GM12878 (cell line): Measurements from ENCODE around the gene ZNF576. TPM values are rescaled to one million over a fixed set of nuclear protein-coding genes. Genes with fewer than 3 reads are reported as not detected.
"Not testable (repeated sequence)": the region's sequence is repeated elsewhere in the genome, so short reads cannot be mapped to it uniquely, and the experiment has no call there.

Experiments
- ATAC-seq: fragments of 200-7000 bp; cut with Tn5 transposase; 3 replicates; pipeline ENCODE4 v1.9.1; 2020; ENCODE audit warnings: mild to moderate bottlenecking, moderate library complexity
- BruUV-seq: library from RNA; stranded (reverse); fragments of 400-500 nt; replicated peaks from 2 replicates; lab custom pipeline; 2021; lab: Mats Ljungman, UMichigan
- CTCF ChIA-PET: fragments of 300-600 bp; sonication (Branson Sonifier 250); formaldehyde crosslinking; extraction: SDS; loops from one replicate; lab custom pipeline; 2021; ENCODE audit warnings: inconsistent platforms; lab: Yijun Ruan, JAX
- POLR2A ChIA-PET: fragments of 350-600 bp; formaldehyde crosslinking; extraction: SDS; loops from one replicate; lab custom pipeline; 2021; ENCODE audit warnings: inconsistent platforms; lab: Charles Lee
- RAD21 ChIA-PET: fragments of 300-600 bp; sonication (Branson Sonifier 250); formaldehyde crosslinking; loops from one replicate; lab custom pipeline; 2023; ENCODE audit warnings: antibody characterized with exemption; ENCODE audit not compliant: unreplicated experiment; lab: Charles Lee
- SMC1A ChIA-PET: fragments of 300-600 bp; sonication (Branson Sonifier 250); formaldehyde crosslinking; loops from one replicate; lab custom pipeline; 2023; ENCODE audit not compliant: unreplicated experiment, uncharacterized antibody; lab: Charles Lee
- DNase-seq: peaks from one replicate; pipeline ENCODE4 v3.0.0-alpha.2; 2011; ENCODE audit warnings: low read depth, low spot score
- FAIRE-seq: peaks from 3 replicates; lab custom pipeline; 2011; peaks lifted over from hg19 to GRCh38; lab: Jason Lieb, UNC
- H2AFZ ChIP-seq: 2 replicates; pipeline ENCODE4 v1.6.0; 2011; ENCODE audit warnings: low read depth, low read length, control low read depth; ENCODE audit not compliant: control insufficient read depth
- H3K27ac ChIP-seq: 2 replicates; pipeline ENCODE4 v1.5.1; 2011; ENCODE audit warnings: control low read depth; ENCODE audit not compliant: control insufficient read depth, insufficient read depth
- H3K27me3 ChIP-seq, 2 experiments: replicated peaks in 1 of 2; 2 replicates each; pipeline versions ENCODE4 v1.6.0 to v1.6.1; 2011; ENCODE audit warnings: low read length in 1 of 2; ENCODE audit not compliant: control insufficient read depth in 2 of 2, insufficient read depth in 2 of 2
- H3K36me3 ChIP-seq, 2 experiments: 2 replicates each; pipeline ENCODE4 v1.5.1; 2011; ENCODE audit warnings: low read length in 1 of 2; ENCODE audit not compliant: control insufficient read depth in 2 of 2, insufficient read depth in 2 of 2
- H3K4me1 ChIP-seq: 2 replicates; pipeline ENCODE4 v1.6.1; 2011; ENCODE audit warnings: mild to moderate bottlenecking, low read length, moderate library complexity, mixed read lengths; ENCODE audit not compliant: control insufficient read depth, insufficient read depth
- H3K4me2 ChIP-seq: 2 replicates; pipeline ENCODE4 v1.6.0; 2011; ENCODE audit warnings: control low read depth; ENCODE audit not compliant: control insufficient read depth, insufficient read depth
- H3K4me3 ChIP-seq: fragments of 200-600 bp; sonication (generic); 2 replicates; pipeline ENCODE4 v1.5.1; 2016
- H3K79me2 ChIP-seq: 2 replicates; pipeline ENCODE4 v1.6.0; 2011; ENCODE audit warnings: low read length; ENCODE audit not compliant: control insufficient read depth, insufficient read depth
- H3K9ac ChIP-seq: 2 replicates; pipeline ENCODE4 v1.8.0; 2011; ENCODE audit warnings: low read length, control low read depth, mixed read lengths; ENCODE audit not compliant: control insufficient read depth, insufficient read depth
- H3K9me3 ChIP-seq: replicated peaks from 3 replicates; pipeline ENCODE4 v1.5.1; 2011; ENCODE audit warnings: mild to moderate bottlenecking, low read length; ENCODE audit not compliant: control insufficient read depth, insufficient read depth
- H4K20me1 ChIP-seq: 2 replicates; pipeline ENCODE4 v1.6.0; 2011; ENCODE audit not compliant: control insufficient read depth, insufficient read depth
- NR2C1 ChIP-seq: fragments of 450-650 bp; IDR thresholded peaks from 2 replicates; pipeline ENCODE4 v1.6.1; 2017; ENCODE audit warnings: antibody characterized with exemption, mild to moderate bottlenecking, moderate library complexity
- ZNF687 ChIP-seq: fragments of 450-650 bp; IDR thresholded peaks from 2 replicates; pipeline ENCODE4 v1.6.1; 2017; ENCODE audit warnings: mild to moderate bottlenecking, moderate library complexity
- WGBS: methylation state at CpG from one replicate; pipeline ENCODE4 v1.1.6; 2016; ENCODE audit warnings: low lambda C conversion rate; ENCODE audit not compliant: insufficient replicate concordance, insufficient coverage; ENCODE audit errors: missing lambda C conversion rate; 5-methylcytosine and 5-hydroxymethylcytosine counted together
- in situ Hi-C: fragments of 300-500 bp; cut with MboI; formaldehyde crosslinking; loops from 9 replicates; pipeline ENCODE4 v1.14.3; 2018; ENCODE audit warnings: mixed read lengths
- intact Hi-C: fragments of 100-400 bp; cut with micrococcal nuclease; formaldehyde crosslinking; loops from one replicate; pipeline ENCODE4 v1.14.2; 2022; ENCODE audit not compliant: unreplicated experiment
- polyA plus RNA-seq, 11 experiments: library from polyadenylated mRNA; depleted of rRNA in 4 of 11; unstranded in 6 of 11; stranded (reverse) in 5 of 11; fragments of >200 nt; fragmentation: Nextera tagmentation in 4 of 11; fragmentation: Illumina TruSeq in 1 of 11; extraction: Ambion mirVana in 4 of 11; extraction: Trizol in 1 of 11; gene quantifications; 1 replicate in 1 of 11; 2 replicates in 10 of 11; pipeline versions ENCODE4 v1.2.1 to v1.2.3, GENCODE V29; 2011 to 2016; ENCODE audit warnings: inconsistent platforms in 2 of 11, missing spikeins in 2 of 11, low read depth in 1 of 11
- total RNA-seq, 4 experiments: library from RNA; depleted of rRNA in 3 of 4; stranded (reverse); fragments of >200 nt in 3 of 4; fragmentation: Illumina TruSeq in 1 of 4; extraction: Trizol in 1 of 4; gene quantifications; 2 replicates each; pipeline versions ENCODE4 v1.2.1 to v1.2.3, GENCODE V29; 2013 to 2021

The ZNF576 gene
- total and polyA plus RNA-seq, 10 of the 15 experiments (the other 5 are each of a cell fraction or from before 2014, with no cell fraction given), result 7.4 to 29.8 (median 14.3) TPM

GRCh38 chr19:43649514-43649913, 53.1 kb downstream of the ZNF576 start:
- no peak for FAIRE-seq
- TF ChIP-seq NR2C1 (no peak), ZNF687 (no peak)
- Histone ChIP-seq H3K4me2 (no peak overlapping the region), H3K36me3 (no peaks in the 10 kb centered on the region), H2AFZ (no peak overlapping the region), H3K9me3 (no peaks in the 10 kb centered on the region; the same call in 1 of the 3 replicates), H3K9ac (no peak overlapping the region), H4K20me1 (no peaks in the 10 kb centered on the region), H3K4me3 (no peak overlapping the region), H3K27ac (no peak overlapping the region), H3K79me2 (no peaks in the 10 kb centered on the region), H3K27me3 (no peaks in the 10 kb centered on the region), H3K4me1 (no peaks in the 10 kb centered on the region)
- 12% methylated on average over 2 of the region's 2 CpGs for WGBS
- intact Hi-C loops (no loop called here), in situ Hi-C loops (no loop called here)
- no peak for DNase-seq
- BruUV-seq, result no TSS peak
- ChIA-PET RAD21 (interaction anchor here (0.9 to 1.4 kb wide), 2 partner anchors 19 to 94 kb away, joined by 3 to 5 read pairs; no protein-coding TSS in a partner anchor), SMC1A (interaction anchor here (1.3 to 1.5 kb wide), 2 partner anchors 10 to 19 kb away, joined by 3 read pairs; no protein-coding TSS in a partner anchor), POLR2A (interaction anchor here (0.6 kb wide), 1 partner anchor 13 kb away, joined by 3 read pairs; no protein-coding TSS in a partner anchor), CTCF (interaction anchor here (1.0 kb wide), 2 partner anchors 94 to 129 kb away, joined by 3 to 6 read pairs; no protein-coding TSS in a partner anchor)
- ATAC-seq, result no peak

- H3K79me2 ChIP-seq, H3K36me3 ChIP-seq, CTCF ChIA-PET, POLR2A ChIA-PET, H2AFZ ChIP-seq, H3K9me3 ChIP-seq, H3K27ac ChIP-seq, H3K4me2 ChIP-seq, H3K9ac ChIP-seq, H3K4me1 ChIP-seq, ATAC-seq, BruUV-seq, FAIRE-seq, in situ Hi-C loops, DNase-seq, H4K20me1 ChIP-seq, H3K27me3 ChIP-seq, H3K4me3 ChIP-seq: not testable (repeated sequence)
- SMC1A ChIA-PET, result interaction anchor here (1.3 kb wide), 1 partner anchor 9 kb away, joined by 3 read pairs; no protein-coding TSS in a partner anchor
- RAD21 ChIA-PET, result interaction anchor here (0.9 kb wide), 1 partner anchor 18 kb away, joined by 3 read pairs; no protein-coding TSS in a partner anchor
- intact Hi-C loops, result loop anchor here (5.0 kb wide), 1 partner anchor 203 kb away; no protein-coding TSS in a partner anchor
- 69% methylated on average over 7 of the region's 7 CpGs for WGBS
These were observed 53.9 kb downstream of the ZNF576 start for GRCh38 chr19:43650276-43650675.

Other genes starting within 250 kb of the ZNF576 start
Only the 7 nearest of the 18 such genes appear.
- gene ZNF575, start 63.4 kb upstream of the ZNF576 start, total RNA-seq (2014; rRNA removed), result 0.44 and 0.96 TPM in 2 replicates
- gene ZNF575, start 63.4 kb upstream of the ZNF576 start, total RNA-seq (2014; rRNA removed; fragmentation: Illumina TruSeq; extraction: Trizol), result 0.23 and 0.36 TPM in 2 replicates
- 1.2 and 2.2 TPM in 2 replicates for gene ZNF575, start 63.4 kb upstream of the ZNF576 start, total RNA-seq (2021)
- 0.10 and 0.18 TPM in 2 replicates for gene ZNF575, start 63.4 kb upstream of the ZNF576 start, polyA plus RNA-seq (2011; rRNA removed)
- gene ZNF575, start 63.4 kb upstream of the ZNF576 start, polyA plus RNA-seq (2014; fragmentation: Illumina TruSeq; extraction: Trizol), result 0.10 and 0.54 TPM in 2 replicates
- under 1 TPM; 0.23 to 0.35 TPM for gene ZNF575, start 63.4 kb upstream of the ZNF576 start, polyA plus RNA-seq (2014; fragmentation: Nextera tagmentation; extraction: Ambion mirVana)
- gene ZNF575, start 63.4 kb upstream of the ZNF576 start, polyA plus RNA-seq (2014; rRNA removed), result 1.3 and 1.4 TPM in 2 replicates
- 1 to 10 TPM; 1.6 to 2.8 TPM for gene ZNF575, start 63.4 kb upstream of the ZNF576 start, polyA plus RNA-seq (2016; fragmentation: Nextera tagmentation; extraction: Ambion mirVana)
- 39.3 and 40.1 TPM in 2 replicates for gene XRCC1, start 21.1 kb upstream of the ZNF576 start, total RNA-seq (2014; rRNA removed)
- 23.6 and 27.0 TPM in 2 replicates for gene XRCC1, start 21.1 kb upstream of the ZNF576 start, total RNA-seq (2014; rRNA removed; fragmentation: Illumina TruSeq; extraction: Trizol)
- gene XRCC1, start 21.1 kb upstream of the ZNF576 start, total RNA-seq (2021), result 30.0 and 34.8 TPM in 2 replicates
- gene XRCC1, start 21.1 kb upstream of the ZNF576 start, polyA plus RNA-seq (2011; rRNA removed), result 14.0 and 26.8 TPM in 2 replicates
- gene XRCC1, start 21.1 kb upstream of the ZNF576 start, polyA plus RNA-seq (2014; fragmentation: Illumina TruSeq; extraction: Trizol), result 16.7 and 32.6 TPM in 2 replicates
- 1 to 10 TPM; 2.0 to 7.5 TPM for gene XRCC1, start 21.1 kb upstream of the ZNF576 start, polyA plus RNA-seq (2014; fragmentation: Nextera tagmentation; extraction: Ambion mirVana)
- 43.6 and 55.0 TPM in 2 replicates for gene XRCC1, start 21.1 kb upstream of the ZNF576 start, polyA plus RNA-seq (2014; rRNA removed)
- gene XRCC1, start 21.1 kb upstream of the ZNF576 start, polyA plus RNA-seq (2016; fragmentation: Nextera tagmentation; extraction: Ambion mirVana), result 10 to 100 TPM; 46.9 to 51.1 TPM
- gene PINLYP, start 20.8 kb upstream of the ZNF576 start, total RNA-seq (2014; rRNA removed), result 5.0 and 10.1 TPM in 2 replicates
- 5.9 and 6.3 TPM in 2 replicates for gene PINLYP, start 20.8 kb upstream of the ZNF576 start, total RNA-seq (2014; rRNA removed; fragmentation: Illumina TruSeq; extraction: Trizol)
- 6.4 and 6.9 TPM in 2 replicates for gene PINLYP, start 20.8 kb upstream of the ZNF576 start, total RNA-seq (2021)
- gene PINLYP, start 20.8 kb upstream of the ZNF576 start, polyA plus RNA-seq (2011; rRNA removed), result 0.65 and 1.0 TPM in 2 replicates
- gene PINLYP, start 20.8 kb upstream of the ZNF576 start, polyA plus RNA-seq (2014; fragmentation: Illumina TruSeq; extraction: Trizol), result 12.8 and 13.7 TPM in 2 replicates
- 10 to 100 TPM; 23.0 to 26.9 TPM for gene PINLYP, start 20.8 kb upstream of the ZNF576 start, polyA plus RNA-seq (2014; fragmentation: Nextera tagmentation; extraction: Ambion mirVana)
- 12.2 and 12.7 TPM in 2 replicates for gene PINLYP, start 20.8 kb upstream of the ZNF576 start, polyA plus RNA-seq (2014; rRNA removed)
- 10 to 100 TPM; 10.6 to 12.4 TPM for gene PINLYP, start 20.8 kb upstream of the ZNF576 start, polyA plus RNA-seq (2016; fragmentation: Nextera tagmentation; extraction: Ambion mirVana)
- 10.8 and 10.9 TPM in 2 replicates for gene IRGQ, start 461 bp upstream of the ZNF576 start, total RNA-seq (2014; rRNA removed)
- gene IRGQ, start 461 bp upstream of the ZNF576 start, total RNA-seq (2014; rRNA removed; fragmentation: Illumina TruSeq; extraction: Trizol), result 8.7 and 9.2 TPM in 2 replicates
- gene IRGQ, start 461 bp upstream of the ZNF576 start, total RNA-seq (2021), result 20.8 and 21.4 TPM in 2 replicates
- gene IRGQ, start 461 bp upstream of the ZNF576 start, polyA plus RNA-seq (2011; rRNA removed), result 9.2 and 11.3 TPM in 2 replicates
- gene IRGQ, start 461 bp upstream of the ZNF576 start, polyA plus RNA-seq (2014; fragmentation: Illumina TruSeq; extraction: Trizol), result 6.0 and 8.6 TPM in 2 replicates
- gene IRGQ, start 461 bp upstream of the ZNF576 start, polyA plus RNA-seq (2014; fragmentation: Nextera tagmentation; extraction: Ambion mirVana), result 10 to 100 TPM in 1 of 2 experiments, 1 to 10 TPM in 1; 3.3 to 10.7 TPM
- 7.9 and 9.3 TPM in 2 replicates for gene IRGQ, start 461 bp upstream of the ZNF576 start, polyA plus RNA-seq (2014; rRNA removed)
- 1 to 10 TPM; 5.1 to 5.5 TPM for gene IRGQ, start 461 bp upstream of the ZNF576 start, polyA plus RNA-seq (2016; fragmentation: Nextera tagmentation; extraction: Ambion mirVana)
- gene SRRM5, start 15.5 kb downstream of the ZNF576 start, total RNA-seq (2014; rRNA removed), result 0.06 and 0.11 TPM in 2 replicates
- gene SRRM5, start 15.5 kb downstream of the ZNF576 start, total RNA-seq (2014; rRNA removed; fragmentation: Illumina TruSeq; extraction: Trizol), result 0.18 TPM in 2 replicates
- gene SRRM5, start 15.5 kb downstream of the ZNF576 start, total RNA-seq (2021), result 0.08 and 0.19 TPM in 2 replicates
- gene SRRM5, start 15.5 kb downstream of the ZNF576 start, polyA plus RNA-seq (2011; rRNA removed), result 0.11 TPM in 1 of 2 replicates, not detected in the other
- gene SRRM5, start 15.5 kb downstream of the ZNF576 start, polyA plus RNA-seq (2014; fragmentation: Illumina TruSeq; extraction: Trizol), result 0.16 and 0.31 TPM in 2 replicates
- not detected for gene SRRM5, start 15.5 kb downstream of the ZNF576 start, polyA plus RNA-seq (2014; fragmentation: Nextera tagmentation; extraction: Ambion mirVana)
- gene SRRM5, start 15.5 kb downstream of the ZNF576 start, polyA plus RNA-seq (2014; rRNA removed), result 0.32 and 0.43 TPM in 2 replicates
- gene SRRM5, start 15.5 kb downstream of the ZNF576 start, polyA plus RNA-seq (2016; fragmentation: Nextera tagmentation; extraction: Ambion mirVana), result under 1 TPM; 0.37 to 0.38 TPM
- gene ZNF428, start 23.0 kb downstream of the ZNF576 start, total RNA-seq (2014; rRNA removed), result 49.8 and 56.1 TPM in 2 replicates
- gene ZNF428, start 23.0 kb downstream of the ZNF576 start, total RNA-seq (2014; rRNA removed; fragmentation: Illumina TruSeq; extraction: Trizol), result 13.8 and 17.5 TPM in 2 replicates
- gene ZNF428, start 23.0 kb downstream of the ZNF576 start, total RNA-seq (2021), result 47.6 and 48.5 TPM in 2 replicates
- 8.8 and 13.9 TPM in 2 replicates for gene ZNF428, start 23.0 kb downstream of the ZNF576 start, polyA plus RNA-seq (2011; rRNA removed)
- gene ZNF428, start 23.0 kb downstream of the ZNF576 start, polyA plus RNA-seq (2014; fragmentation: Illumina TruSeq; extraction: Trizol), result 3.2 and 10.6 TPM in 2 replicates
- under 1 TPM; 0.27 to 0.38 TPM for gene ZNF428, start 23.0 kb downstream of the ZNF576 start, polyA plus RNA-seq (2014; fragmentation: Nextera tagmentation; extraction: Ambion mirVana)
- gene ZNF428, start 23.0 kb downstream of the ZNF576 start, polyA plus RNA-seq (2014; rRNA removed), result 57.8 and 62.8 TPM in 2 replicates
- 10 to 100 TPM; 23.3 to 24.9 TPM for gene ZNF428, start 23.0 kb downstream of the ZNF576 start, polyA plus RNA-seq (2016; fragmentation: Nextera tagmentation; extraction: Ambion mirVana)
- 0.05 and 0.11 TPM in 2 replicates for gene CADM4, start 43.3 kb downstream of the ZNF576 start, total RNA-seq (2014; rRNA removed)
- gene CADM4, start 43.3 kb downstream of the ZNF576 start, total RNA-seq (2014; rRNA removed; fragmentation: Illumina TruSeq; extraction: Trizol), result 0.09 TPM in 1 of 2 replicates, not detected in the other
- gene CADM4, start 43.3 kb downstream of the ZNF576 start, total RNA-seq (2021), result 0.11 TPM in 1 of 2 replicates, not detected in the other
- gene CADM4, start 43.3 kb downstream of the ZNF576 start, polyA plus RNA-seq (2011; rRNA removed), result not detected in 2 replicates
- gene CADM4, start 43.3 kb downstream of the ZNF576 start, polyA plus RNA-seq (2014; fragmentation: Illumina TruSeq; extraction: Trizol), result 0.04 TPM in 1 of 2 replicates, not detected in the other
- gene CADM4, start 43.3 kb downstream of the ZNF576 start, polyA plus RNA-seq (2014; fragmentation: Nextera tagmentation; extraction: Ambion mirVana), result not detected
- 0.06 TPM in 1 of 2 replicates, not detected in the other for gene CADM4, start 43.3 kb downstream of the ZNF576 start, polyA plus RNA-seq (2014; rRNA removed)
- gene CADM4, start 43.3 kb downstream of the ZNF576 start, polyA plus RNA-seq (2016; fragmentation: Nextera tagmentation; extraction: Ambion mirVana), result under 1 TPM; 0.08 to 0.12 TPM